HG02943 (cell line): ENCODE data around the gene PCARE.

Experiments
- ATAC-seq: cut with Tn5 transposase; IDR thresholded peaks from one replicate; pipeline ENCODE4 v1.9.1; 2021; ENCODE audit warnings: mild to moderate bottlenecking, low read depth, moderate library complexity; ENCODE audit not compliant: unreplicated experiment

PCARE gene

GRCh38 chr2:29041161-29041660 is 33.1 kb downstream of the PCARE start:
- ATAC-seq: no peak

- ATAC-seq: no peak
Observed at GRCh38 chr2:29040552-29040951, 33.8 kb downstream of the PCARE start.

GRCh38 chr2:29039718-29040480 is 34.4 kb downstream of the PCARE start:
- ATAC-seq: no peak

GRCh38 chr2:29035016-29035745 is 39.1 kb downstream of the PCARE start:
- no peak for ATAC-seq

DNA sequence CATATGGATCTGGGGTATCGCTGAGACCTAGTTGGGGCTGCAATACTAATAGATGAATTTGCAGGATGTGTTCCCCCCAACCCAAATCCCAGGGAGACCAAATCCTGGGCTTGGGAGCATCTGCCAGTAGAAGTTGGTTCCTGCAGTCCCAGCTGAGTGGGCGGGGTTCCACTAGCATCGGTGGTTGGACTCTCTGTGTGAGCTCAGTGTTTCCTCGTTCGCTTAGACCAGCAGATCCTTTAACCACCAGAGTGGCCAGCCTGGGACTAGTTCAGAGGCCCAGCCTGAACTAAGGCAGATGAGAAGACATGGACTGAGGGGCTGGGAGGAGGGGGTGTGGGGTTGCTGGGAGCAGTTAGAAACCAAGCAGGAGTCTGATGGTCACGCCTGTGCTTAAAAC is 40.7 kb downstream of the PCARE start:
- no peak for ATAC-seq

DNA sequence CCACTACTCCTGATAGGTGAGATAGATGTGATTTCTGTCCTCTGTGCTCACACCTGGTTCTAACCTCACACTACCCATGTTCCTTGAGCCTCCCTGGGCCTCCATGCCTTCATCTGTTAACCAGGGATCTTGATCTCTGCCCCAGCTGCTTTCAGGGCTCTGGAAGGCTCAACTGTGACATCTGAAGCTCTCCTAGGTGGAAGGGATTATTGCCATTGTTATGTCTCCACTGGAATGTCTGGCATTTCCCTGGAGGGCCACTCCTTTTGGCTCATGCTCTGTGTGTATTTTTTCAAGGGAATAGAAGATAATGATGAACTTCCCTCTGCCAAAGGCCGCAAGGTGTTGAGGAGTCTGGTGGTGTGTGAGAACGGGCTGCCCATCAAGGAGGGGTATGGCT is 41.2 kb downstream of the PCARE start:
- no peak for ATAC-seq

GRCh38 chr2:29032189-29032588 is 42.1 kb downstream of the PCARE start:
- no peak for ATAC-seq

DNA sequence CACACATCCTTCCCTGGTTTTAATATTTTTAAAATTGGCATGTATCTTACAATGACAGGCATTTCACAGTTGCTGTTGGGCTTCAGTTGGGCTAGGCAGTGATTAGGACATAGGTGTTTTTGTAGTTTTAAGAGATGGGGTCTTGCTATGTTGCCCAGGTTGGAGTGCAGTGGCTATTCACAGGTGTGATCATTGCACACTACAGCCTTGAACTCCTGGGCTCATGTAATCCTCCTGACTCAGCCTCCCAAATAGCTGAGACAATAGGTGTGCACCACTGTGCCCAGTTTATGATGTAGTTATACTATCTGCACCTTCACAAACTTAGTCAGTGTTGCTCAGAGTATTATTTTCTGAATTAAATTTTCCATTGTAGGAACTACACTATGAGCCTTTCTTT is 43.3 kb downstream of the PCARE start:
- ATAC-seq: no peak

DNA sequence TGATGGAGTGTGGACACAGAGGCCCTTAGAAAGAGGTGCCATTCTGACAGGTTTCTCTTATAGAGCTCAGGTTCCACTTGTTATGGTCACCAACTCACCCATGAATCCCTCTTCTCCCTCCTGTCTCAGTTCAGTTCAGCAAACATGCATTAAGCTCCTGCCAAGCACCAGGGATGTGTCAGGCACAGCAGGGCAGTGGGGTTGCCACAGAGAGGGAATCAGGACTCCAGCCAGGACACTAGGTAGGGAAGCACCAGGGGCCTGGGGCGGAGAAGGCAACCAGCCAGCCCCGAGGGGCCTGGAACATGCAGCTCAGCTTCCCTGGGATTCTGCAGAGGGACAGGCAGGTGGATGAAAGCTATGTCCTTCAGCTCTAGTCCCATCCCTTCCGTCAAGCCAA is 48.6 kb downstream of the PCARE start:
- no peak for ATAC-seq

GRCh38 chr2:29024882-29025430 is 49.4 kb downstream of the PCARE start:
- no peak for ATAC-seq

GRCh38 chr2:29023188-29023587 is 51.1 kb downstream of the PCARE start:
- ATAC-seq: no peak

DNA sequence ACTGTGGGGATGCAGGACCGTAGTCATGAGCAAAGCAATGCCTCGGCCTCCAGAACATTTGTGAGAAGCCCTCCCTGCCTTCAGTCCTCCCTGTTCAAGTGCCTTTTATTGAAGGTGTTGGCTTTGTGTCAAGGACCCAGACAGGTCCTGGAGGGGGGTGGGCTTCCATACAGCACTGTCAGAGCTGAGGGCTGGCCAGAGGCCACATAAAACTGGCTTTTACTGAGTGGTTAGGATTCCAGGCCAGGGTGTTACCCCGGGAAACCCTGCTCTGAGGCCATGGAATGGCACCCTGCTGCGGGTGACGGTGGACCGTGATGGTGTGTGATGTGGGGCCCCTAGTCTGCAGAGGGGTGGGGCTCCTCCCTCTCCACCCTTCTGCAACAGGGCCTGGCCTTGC is 51.6 kb downstream of the PCARE start:
- no peak for ATAC-seq

GRCh38 chr2:29021886-29022285 is 52.4 kb downstream of the PCARE start:
- no peak for ATAC-seq

- ATAC-seq: no peak
Observed at GRCh38 chr2:29017716-29018435, 56.4 kb downstream of the PCARE start.

GRCh38 chr2:29016504-29016903 is 57.8 kb downstream of the PCARE start:
- ATAC-seq: no peak

- ATAC-seq: no peak
Observed at GRCh38 chr2:29015701-29016470, 58.4 kb downstream of the PCARE start.

GRCh38 chr2:29014811-29015421 is 59.4 kb downstream of the PCARE start:
- no peak for ATAC-seq

- no peak for ATAC-seq
Observed at GRCh38 chr2:29014331-29014730, 60.0 kb downstream of the PCARE start.

GRCh38 chr2:29013057-29013780 is 61.1 kb downstream of the PCARE start:
- ATAC-seq: no peak
